Measurements from ENCODE around the gene OR2M7. TPM values are rescaled to one million over a fixed set of nuclear protein-coding genes. Genes with fewer than 3 reads are reported as not detected.

Gene OR2M7
- total RNA-seq, 1 experiment from 2014 or later, result not detected

Other genes starting within 250 kb of the OR2M7 start
- not detected for gene OR2L13, start 229.4 kb downstream of the OR2M7 start, total RNA-seq (2021; ENCODE audit: unreplicated experiment)
- not detected for gene OR2M5, start 179.4 kb downstream of the OR2M7 start, total RNA-seq (2021; ENCODE audit: unreplicated experiment)
- gene OR2M2, start 149.7 kb downstream of the OR2M7 start, total RNA-seq (2021; ENCODE audit: unreplicated experiment), result not detected
- gene OR2M3, start 127.3 kb downstream of the OR2M7 start, total RNA-seq (2021; ENCODE audit: unreplicated experiment), result not detected
- gene OR2M4, start 93.2 kb downstream of the OR2M7 start, total RNA-seq (2021; ENCODE audit: unreplicated experiment), result not detected
- not detected for gene OR2T33, start 46.6 kb downstream of the OR2M7 start, total RNA-seq (2021; ENCODE audit: unreplicated experiment)
- gene OR2T12, start 21.1 kb downstream of the OR2M7 start, total RNA-seq (2021; ENCODE audit: unreplicated experiment), result not detected
- gene OR14C36, start 24.2 kb upstream of the OR2M7 start, total RNA-seq (2021; ENCODE audit: unreplicated experiment), result not detected
- not detected for gene OR2T4, start 37.1 kb upstream of the OR2M7 start, total RNA-seq (2021; ENCODE audit: unreplicated experiment)
- gene OR2T6, start 51.2 kb upstream of the OR2M7 start, total RNA-seq (2021; ENCODE audit: unreplicated experiment), result not detected
- not detected for gene OR2T1, start 78.5 kb upstream of the OR2M7 start, total RNA-seq (2021; ENCODE audit: unreplicated experiment)
- not detected for gene OR2T2, start 121.1 kb upstream of the OR2M7 start, total RNA-seq (2021; ENCODE audit: unreplicated experiment)
- gene OR2T3, start 148.8 kb upstream of the OR2M7 start, total RNA-seq (2021; ENCODE audit: unreplicated experiment), result not detected
- gene OR2T5, start 164.0 kb upstream of the OR2M7 start, total RNA-seq (2021; ENCODE audit: unreplicated experiment), result not detected
- not detected for gene OR2G6, start 183.5 kb upstream of the OR2M7 start, total RNA-seq (2021; ENCODE audit: unreplicated experiment)
- not detected for gene OR2T29, start 238.2 kb upstream of the OR2M7 start, total RNA-seq (2021; ENCODE audit: unreplicated experiment)

Data from HCT116 (cell line).